NCI-H524 (cell line): ENCODE measurements around the gene DELE1.
"Not testable (repeated sequence)": the region's sequence is repeated elsewhere in the genome, so short reads cannot be mapped to it uniquely, and the experiment has no call there.

Experiments used
- DNase-seq, 2 experiments: peaks; one replicate each; lab custom pipeline; 2025; lab: John Stamatoyannopoulos, UW

The DELE1 gene

GRCh38 chr5:141922827-141923447, 734 bp upstream of the DELE1 start:
- DNase-seq = not testable (repeated sequence)

- DNase-seq = no peak
These were observed 2.8 kb downstream of the DELE1 start for GRCh38 chr5:141926434-141926833.

- no peak for DNase-seq
These were observed 4.4 kb downstream of the DELE1 start for GRCh38 chr5:141928051-141928450.

- no peak for DNase-seq
These were observed 5.9 kb downstream of the DELE1 start for GRCh38 chr5:141929398-141930058.

- DNase-seq = no peak
These were observed 8.0 kb downstream of the DELE1 start for GRCh38 chr5:141931694-141932093.

GRCh38 chr5:141933151-141933550, 9.5 kb downstream of the DELE1 start:
- no peak for DNase-seq

- DNase-seq = peak in 1 of 2 experiments; percentile 56
These were observed 10.6 kb downstream of the DELE1 start for GRCh38 chr5:141934099-141934844.

GRCh38 chr5:141935538-141935937, 11.9 kb downstream of the DELE1 start:
- no peak for DNase-seq

- DNase-seq = no peak
These were observed 17.1 kb downstream of the DELE1 start for GRCh38 chr5:141940695-141941271.

GRCh38 chr5:141941307-141941706, 17.6 kb downstream of the DELE1 start:
- DNase-seq = no peak

- DNase-seq = no peak
These were observed 18.1 kb downstream of the DELE1 start for GRCh38 chr5:141941779-141942178.

- no peak for DNase-seq
These were observed 18.6 kb downstream of the DELE1 start for GRCh38 chr5:141942185-141942857.

GRCh38 chr5:141944076-141944475, 20.4 kb downstream of the DELE1 start:
- DNase-seq = no peak

GRCh38 chr5:141945511-141946051, 21.9 kb downstream of the DELE1 start:
- DNase-seq = no peak

GRCh38 chr5:141947316-141947715, 23.6 kb downstream of the DELE1 start:
- DNase-seq = no peak

GRCh38 chr5:141948812-141949211, 25.1 kb downstream of the DELE1 start:
- no peak for DNase-seq

GRCh38 chr5:141949511-141949910, 25.8 kb downstream of the DELE1 start:
- no peak for DNase-seq

GRCh38 chr5:141950207-141951005, 26.7 kb downstream of the DELE1 start:
- no peak for DNase-seq

GRCh38 chr5:141951332-141951781, 27.7 kb downstream of the DELE1 start:
- DNase-seq = peak in 1 of 2 experiments; percentile 16

- peak in 1 of 2 experiments; percentile 51 for DNase-seq
These were observed 28.3 kb downstream of the DELE1 start for GRCh38 chr5:141952020-141952419.

- DNase-seq = no peak
These were observed 30.5 kb downstream of the DELE1 start for GRCh38 chr5:141954194-141954593.
